Trophoblast cell (in vitro differentiated cells and primary cell): ENCODE data around the gene STRIP2.
A peak's percentile ranks its signal among the peaks of the same experiment; 100 is the strongest.

Source experiments
- DNase-seq, 2 donors: peaks; one replicate each; pipeline ENCODE4 v3.0.0-alpha.2; 2016
- H2AFZ ChIP-seq: 2 replicates; pipeline ENCODE4 v1.6.1; 2013; ENCODE audit warnings: low read length, moderate library complexity, mild to moderate bottlenecking; ENCODE audit not compliant: insufficient read depth, poor library complexity
- H2AK5ac ChIP-seq: 2 replicates; pipeline ENCODE4 v1.6.1; 2013; ENCODE audit warnings: mild to moderate bottlenecking, low read length
- H2BK120ac ChIP-seq: 2 replicates; pipeline ENCODE4 v1.6.1; 2013; ENCODE audit warnings: low read length, mild to moderate bottlenecking, moderate library complexity; ENCODE audit not compliant: insufficient read depth, poor library complexity
- H2BK12ac ChIP-seq: 2 replicates; pipeline ENCODE4 v1.6.1; 2013; ENCODE audit warnings: mild to moderate bottlenecking, low read length, moderate library complexity
- H2BK5ac ChIP-seq: 2 replicates; pipeline ENCODE4 v1.6.1; 2013; ENCODE audit warnings: low read length, low read depth, moderate library complexity, mild to moderate bottlenecking; ENCODE audit not compliant: poor library complexity
- H3K14ac ChIP-seq: 2 replicates; pipeline ENCODE4 v1.6.1; 2013; ENCODE audit warnings: mild to moderate bottlenecking, low read length
- H3K18ac ChIP-seq: 2 replicates; pipeline ENCODE4 v1.6.1; 2013; ENCODE audit warnings: mild to moderate bottlenecking, low read length
- H3K23ac ChIP-seq: 2 replicates; pipeline ENCODE4 v1.6.1; 2013; ENCODE audit warnings: low read length
- H3K27ac ChIP-seq: 2 replicates; pipeline ENCODE4 v1.5.1; 2013; ENCODE audit warnings: low read depth, mild to moderate bottlenecking, inconsistent platforms, low read length, moderate library complexity
- H3K27me3 ChIP-seq: 2 replicates; pipeline ENCODE4 v1.6.1; 2013; ENCODE audit warnings: inconsistent platforms, mild to moderate bottlenecking, low read length, moderate library complexity; ENCODE audit not compliant: insufficient read depth
- H3K36me3 ChIP-seq, 2 experiments: 1 replicate in 1 of 2; 2 replicates in 1 of 2; pipeline ENCODE4 v1.6.1; 2013; ENCODE audit warnings: low read length in 2 of 2, mild to moderate bottlenecking in 2 of 2, moderate library complexity in 1 of 2; ENCODE audit not compliant: insufficient read depth in 2 of 2, control insufficient read depth in 1 of 2
- H3K4ac ChIP-seq: 2 replicates; pipeline ENCODE4 v1.6.1; 2013; ENCODE audit warnings: low read depth, mild to moderate bottlenecking, low read length, moderate library complexity
- H3K4me1 ChIP-seq, 2 experiments: 1 replicate in 1 of 2; 2 replicates in 1 of 2; pipeline ENCODE4 v1.6.1; 2013; ENCODE audit warnings: low read length in 2 of 2, mild to moderate bottlenecking in 2 of 2, moderate library complexity in 1 of 2; ENCODE audit not compliant: insufficient read depth in 2 of 2, control insufficient read depth in 1 of 2
- H3K4me2 ChIP-seq: 2 replicates; pipeline ENCODE4 v1.6.1; 2013; ENCODE audit warnings: inconsistent platforms, mild to moderate bottlenecking, low read length, moderate library complexity
- H3K4me3 ChIP-seq: 2 replicates; pipeline ENCODE4 v1.5.1; 2013; ENCODE audit warnings: mild to moderate bottlenecking, low read depth, low read length, inconsistent platforms
- H3K79me1 ChIP-seq: one replicate; pipeline ENCODE4 v1.6.1; 2013; ENCODE audit warnings: low read length
- H3K79me2 ChIP-seq: 2 replicates; pipeline ENCODE4 v1.6.1; 2013; ENCODE audit warnings: low read length, mild to moderate bottlenecking; ENCODE audit not compliant: control insufficient read depth, insufficient read depth, poor library complexity
- H3K9ac ChIP-seq: 2 replicates; pipeline ENCODE4 v1.6.1; 2013; ENCODE audit warnings: mild to moderate bottlenecking, low read length
- H3K9me3 ChIP-seq: 2 replicates; pipeline ENCODE4 v1.6.1; 2013; ENCODE audit warnings: low read depth, mild to moderate bottlenecking, control low read depth, inconsistent platforms, low read length; ENCODE audit not compliant: insufficient read depth
- H4K12ac ChIP-seq: 2 replicates; pipeline ENCODE4 v1.6.1; 2013; ENCODE audit warnings: low read depth, mild to moderate bottlenecking, low read length, moderate library complexity
- H4K8ac ChIP-seq: 2 replicates; pipeline ENCODE4 v1.6.1; 2013; ENCODE audit warnings: low read depth, mild to moderate bottlenecking, low read length, moderate library complexity
- H4K91ac ChIP-seq: one replicate; pipeline ENCODE4 v1.6.1; 2013; ENCODE audit warnings: low read depth, mild to moderate bottlenecking, low read length, moderate library complexity
- WGBS: extraction: QIAGEN DNeasy Blood & Tissue Kit; methylation state at CpG from one replicate; pipeline ENCODE4 v1.1.7; 2013; ENCODE audit warnings: missing lambda C conversion rate; ENCODE audit not compliant: insufficient read length, insufficient coverage; ENCODE audit errors: extremely low coverage; 5-methylcytosine and 5-hydroxymethylcytosine counted together

STRIP2 gene

DNA sequence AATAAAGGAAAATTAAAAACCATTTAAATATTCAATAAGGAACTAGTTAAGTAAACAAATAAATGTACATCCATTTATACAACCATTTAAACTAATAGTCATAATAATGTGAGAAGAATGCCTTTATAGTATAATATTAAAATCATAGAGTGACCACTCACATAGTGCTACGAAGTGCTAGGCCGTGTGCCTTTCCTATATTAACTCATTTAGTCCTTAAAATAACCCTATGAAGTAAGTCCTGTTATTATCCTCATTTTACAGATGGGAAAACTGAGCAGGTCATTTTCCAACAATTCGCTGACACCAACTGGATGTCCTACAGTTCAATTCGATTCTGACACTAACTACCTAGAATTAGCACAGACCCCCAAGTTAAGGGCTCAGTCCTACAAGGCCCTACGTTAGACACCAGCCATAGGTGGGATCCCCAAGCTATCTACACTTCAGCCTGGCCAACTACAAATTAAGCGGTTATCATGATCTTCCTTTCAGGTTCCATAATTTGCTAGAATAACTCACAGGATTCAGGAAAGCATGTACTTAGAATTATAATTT lies 4.1 kb downstream of the STRIP2 start:
- Histone ChIP-seq H2AFZ (no peak overlapping the region), H4K91ac (no peak overlapping the region), H4K12ac (no peak overlapping the region), H3K9ac (no peak overlapping the region), H3K4me2 (no peak overlapping the region), H3K9me3 (no peaks in the 10 kb centered on the region), H3K36me3 (no peaks in the 10 kb centered on the region), H4K8ac (no peak overlapping the region), H3K4me1 (peaks cover 2 to 5% of the 10 kb centered on the region in 2 experiments), H2BK5ac (no peak overlapping the region), H3K4me3 (no peak overlapping the region), H3K23ac (no peak overlapping the region), H3K18ac (no peak overlapping the region), H3K4ac (no peak overlapping the region), H2BK120ac (no peak overlapping the region), H3K14ac (no peak overlapping the region), H2AK5ac (no peak overlapping the region), H2BK12ac (no peak overlapping the region), H3K27me3 (peaks cover 3% of the 10 kb centered on the region), H3K79me2 (no peaks in the 10 kb centered on the region), H3K79me1 (peaks cover 2% of the 10 kb centered on the region), H3K27ac (no peak overlapping the region)
- no peak for DNase-seq
- WGBS, result no CpG with 5 or more reads among the region's 6 CpGs

DNA sequence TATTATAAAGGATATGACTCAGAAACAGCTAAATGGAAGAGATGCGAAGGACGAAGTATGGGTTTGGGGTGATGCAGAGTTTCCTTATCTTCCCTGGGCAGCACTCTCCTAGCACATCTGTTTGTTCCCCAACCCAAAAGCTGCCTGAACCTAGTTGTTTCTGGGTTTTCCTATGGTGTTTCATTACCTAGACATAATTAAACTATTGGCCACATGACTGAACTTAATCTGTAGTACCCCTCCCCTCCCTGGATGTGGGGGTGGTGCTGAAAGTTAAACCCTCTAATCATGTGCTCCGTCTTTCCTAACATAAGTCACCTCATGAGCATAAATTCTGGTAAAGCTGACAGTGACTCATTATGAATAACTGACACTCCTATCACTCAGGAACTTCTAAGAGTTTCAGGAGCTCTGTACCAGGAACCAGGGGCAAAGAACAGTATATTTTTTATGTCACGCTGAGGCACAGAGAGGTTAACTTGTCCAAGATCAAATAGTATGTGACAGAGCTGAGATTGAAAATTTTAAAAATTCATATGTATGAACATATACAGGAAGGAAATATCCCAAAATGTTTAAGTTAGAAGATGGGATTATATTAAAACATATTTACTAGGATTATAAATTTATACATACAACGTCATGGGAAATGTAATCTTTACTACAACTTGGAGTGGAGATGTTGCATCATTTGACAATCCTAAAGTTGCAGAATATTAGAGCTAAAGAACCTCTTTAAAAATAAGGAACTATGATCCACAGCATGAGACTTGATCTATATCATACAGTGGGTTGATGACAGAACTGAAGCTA lies 4.8 kb downstream of the STRIP2 start:
- H4K91ac ChIP-seq, result no peak overlapping the region
- no peak overlapping the region for H2AK5ac ChIP-seq
- no peak overlapping the region for H2BK5ac ChIP-seq
- peaks cover 0 to 3% of the 10 kb centered on the region in 2 experiments for H3K4me1 ChIP-seq
- H3K79me2 ChIP-seq, result no peaks in the 10 kb centered on the region
- no peak overlapping the region for H3K4me3 ChIP-seq
- no peaks in the 10 kb centered on the region for H3K36me3 ChIP-seq
- peaks cover under 1% of the 10 kb centered on the region for H3K79me1 ChIP-seq
- H3K18ac ChIP-seq, result no peak overlapping the region
- no peak overlapping the region for H3K4ac ChIP-seq
- no peak overlapping the region for H2BK12ac ChIP-seq
- H3K9ac ChIP-seq, result no peak overlapping the region
- no peak overlapping the region for H3K27ac ChIP-seq
- H4K12ac ChIP-seq, result no peak overlapping the region
- H3K23ac ChIP-seq, result no peak overlapping the region
- H3K4me2 ChIP-seq, result no peak overlapping the region
- H3K9me3 ChIP-seq, result no peaks in the 10 kb centered on the region
- peaks cover 3% of the 10 kb centered on the region for H3K27me3 ChIP-seq
- no peak overlapping the region for H2BK120ac ChIP-seq
- no CpG with 5 or more reads among the region's 5 CpGs for WGBS
- DNase-seq, result peak in 1 of 2 donors; percentile 3
- H3K14ac ChIP-seq, result no peak overlapping the region
- no peak overlapping the region for H2AFZ ChIP-seq
- H4K8ac ChIP-seq, result no peak overlapping the region

DNA sequence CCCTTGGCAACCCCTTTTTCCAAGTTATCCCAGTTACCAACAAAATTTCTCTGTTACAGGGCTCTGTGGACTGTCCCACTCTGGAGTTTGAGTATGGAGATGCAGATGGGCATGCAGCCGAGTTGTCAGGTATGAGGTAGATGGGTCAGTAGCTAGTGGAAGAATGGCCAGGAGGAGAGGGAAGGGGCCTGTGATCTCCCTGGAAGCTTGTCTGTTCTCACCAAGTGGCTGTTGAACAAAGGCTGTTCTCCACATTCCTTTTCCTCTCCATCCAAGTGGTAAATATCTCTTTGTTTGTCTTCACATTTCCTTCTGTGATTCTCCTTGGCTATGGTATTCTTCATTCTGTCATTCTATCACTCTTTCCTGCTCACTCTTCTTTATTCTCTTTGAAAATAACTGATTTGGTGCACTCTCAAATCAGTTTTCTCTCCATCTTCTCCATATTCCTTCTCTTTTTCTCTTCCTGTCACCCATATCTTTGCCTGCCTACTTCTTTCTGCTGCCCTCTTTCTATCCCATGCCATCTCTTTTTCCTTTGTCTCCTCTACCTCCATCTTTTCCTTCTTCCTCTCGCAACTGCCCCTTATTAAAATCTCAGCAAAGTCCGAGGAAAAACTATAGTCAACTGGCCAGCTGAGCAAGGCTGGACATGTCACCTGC lies 5.9 kb downstream of the STRIP2 start:
- Histone ChIP-seq H2AK5ac (no peak overlapping the region), H4K12ac (no peak overlapping the region), H2BK120ac (no peak overlapping the region), H2AFZ (no peak overlapping the region), H3K36me3 (no peaks in the 10 kb centered on the region), H2BK12ac (no peak overlapping the region), H4K91ac (no peak overlapping the region), H3K27me3 (peaks cover 1% of the 10 kb centered on the region), H3K9me3 (no peaks in the 10 kb centered on the region), H4K8ac (no peak overlapping the region), H3K18ac (no peak overlapping the region), H3K4me2 (no peak overlapping the region), H3K9ac (no peak overlapping the region), H3K4me3 (no peak overlapping the region), H3K79me1 (no peaks in the 10 kb centered on the region), H3K4ac (no peak overlapping the region), H3K14ac (no peak overlapping the region), H3K27ac (no peak overlapping the region), H3K4me1 (no peaks in the 10 kb centered on the region), H2BK5ac (no peak overlapping the region), H3K79me2 (no peaks in the 10 kb centered on the region), H3K23ac (no peak overlapping the region)
- no peak for DNase-seq
- WGBS, result 100% methylated on average over 1 of the region's 3 CpGs

DNA sequence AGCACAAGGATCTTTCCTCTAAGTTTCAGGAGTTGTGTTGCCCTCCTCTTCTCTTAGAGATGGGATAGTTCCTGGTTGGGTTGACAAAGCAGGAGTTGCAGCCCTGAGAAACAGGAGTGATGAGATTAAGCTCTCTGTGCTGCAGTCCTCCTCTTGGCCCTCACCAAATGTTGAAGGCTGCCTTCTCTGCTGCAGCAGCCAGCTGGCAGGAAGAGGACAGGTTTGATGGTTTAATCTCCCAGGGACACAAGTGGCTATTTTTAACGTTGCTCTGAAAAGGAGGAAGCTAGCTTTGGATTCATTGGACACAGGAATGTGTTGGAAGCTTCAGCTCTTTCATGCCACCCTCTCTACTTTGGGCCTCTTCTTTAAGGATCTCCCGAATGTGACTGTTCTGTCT lies 9.4 kb downstream of the STRIP2 start:
- Histone ChIP-seq H2BK12ac (no peak overlapping the region), H3K79me2 (no peaks in the 10 kb centered on the region), H3K36me3 (peaks cover 0 to 2% of the 10 kb centered on the region in 2 experiments), H3K18ac (no peak overlapping the region), H3K14ac (no peak overlapping the region), H3K4me1 (no peaks in the 10 kb centered on the region), H3K9me3 (no peaks in the 10 kb centered on the region), H4K12ac (no peak overlapping the region), H2AFZ (no peak overlapping the region), H2BK5ac (no peak overlapping the region), H3K4ac (no peak overlapping the region), H3K27me3 (no peaks in the 10 kb centered on the region), H3K4me3 (no peak overlapping the region), H2BK120ac (no peak overlapping the region), H3K23ac (no peak overlapping the region), H3K27ac (no peak overlapping the region), H2AK5ac (no peak overlapping the region), H4K91ac (no peak overlapping the region), H3K9ac (no peak overlapping the region), H4K8ac (no peak overlapping the region), H3K4me2 (no peak overlapping the region), H3K79me1 (no peaks in the 10 kb centered on the region)
- no peak for DNase-seq
- WGBS, result no CpG with 5 or more reads among the region's 2 CpGs
